NCI-H1105 (cell line): ENCODE results near the gene SPATA33.
"Not testable (repeated sequence)": the region's sequence is repeated elsewhere in the genome, so short reads cannot be mapped to it uniquely, and the experiment has no call there.

Source experiments
- DNase-seq: peaks from one replicate; lab custom pipeline; 2025; lab: John Stamatoyannopoulos, UW

Gene SPATA33

GRCh38 chr16:89629827-89630610 is 27.6 kb upstream of the SPATA33 start:
- DNase-seq, result no peak

GRCh38 chr16:89633064-89633631 is 24.5 kb upstream of the SPATA33 start:
- no peak for DNase-seq

GRCh38 chr16:89634463-89635385 is 22.9 kb upstream of the SPATA33 start:
- DNase-seq, result not testable (repeated sequence)

- DNase-seq, result no peak
These were observed 21.0 kb upstream of the SPATA33 start for GRCh38 chr16:89636663-89637062.

GRCh38 chr16:89637379-89637778 is 20.3 kb upstream of the SPATA33 start:
- no peak for DNase-seq

GRCh38 chr16:89638455-89638854 is 19.2 kb upstream of the SPATA33 start:
- no peak for DNase-seq

- DNase-seq, result no peak
These were observed 18.3 kb upstream of the SPATA33 start for GRCh38 chr16:89639385-89639784.

GRCh38 chr16:89641458-89642119 is 16.0 kb upstream of the SPATA33 start:
- DNase-seq, result no peak

- DNase-seq, result no peak
These were observed 15.1 kb upstream of the SPATA33 start for GRCh38 chr16:89642574-89642973.

GRCh38 chr16:89643769-89644300 is 13.8 kb upstream of the SPATA33 start:
- no peak for DNase-seq

GRCh38 chr16:89645122-89645521 is 12.5 kb upstream of the SPATA33 start:
- no peak for DNase-seq

GRCh38 chr16:89646270-89646669 is 11.4 kb upstream of the SPATA33 start:
- no peak for DNase-seq

- no peak for DNase-seq
These were observed 10.7 kb upstream of the SPATA33 start for GRCh38 chr16:89646906-89647305.

- DNase-seq, result no peak
These were observed 6.1 kb upstream of the SPATA33 start for GRCh38 chr16:89651584-89651983.

GRCh38 chr16:89653656-89654295 is 3.9 kb upstream of the SPATA33 start:
- no peak for DNase-seq

GRCh38 chr16:89655062-89655643 is 2.5 kb upstream of the SPATA33 start:
- no peak for DNase-seq

- DNase-seq, result no peak
These were observed 1.1 kb upstream of the SPATA33 start for GRCh38 chr16:89656435-89657121.

- no peak for DNase-seq
These were observed 714 bp downstream of the SPATA33 start for GRCh38 chr16:89658221-89658879.

- DNase-seq, result no peak
These were observed 2.5 kb downstream of the SPATA33 start for GRCh38 chr16:89660146-89660545.

GRCh38 chr16:89661215-89661614 is 3.6 kb downstream of the SPATA33 start:
- DNase-seq, result no peak
